HepG2 (cell line): Measurements from ENCODE around the gene FGF19. TPM values are rescaled to one million over a fixed set of nuclear protein-coding genes. Genes with fewer than 3 reads are reported as not detected.

Experiments
- ATF7-NPFF ChIP-seq: sonication (generic); formaldehyde crosslinking; IDR thresholded peaks from 2 replicates; pipeline ENCODE4 v1.8.1; 2023; ENCODE audit warnings: mild to moderate bottlenecking, low read depth, missing genetic modification reagents, moderate library complexity
- CBFB ChIP-seq: sonication (generic); formaldehyde crosslinking; IDR thresholded peaks from 2 replicates; pipeline ENCODE4 v1.4.0; 2020; ENCODE audit warnings: missing genetic modification reagents
- CCAR2 ChIP-seq: fragments of 200-400 bp; formaldehyde crosslinking; optimal IDR thresholded peaks from 2 replicates; pipeline ENCODE3; 2018; ENCODE audit warnings: low read depth, mild to moderate bottlenecking, low read length, moderate library complexity
- CSRNP2 ChIP-seq: sonication (generic); formaldehyde crosslinking; conservative IDR thresholded peaks from 2 replicates; pipeline ENCODE4 v1.8.0; 2022; ENCODE audit warnings: low read depth, missing genetic modification reagents
- FOXK2 ChIP-seq: fragments of 450-650 bp; IDR thresholded peaks from 2 replicates; pipeline ENCODE4 v1.6.1; 2016
- KAT2B ChIP-seq: fragments of 150-350 bp; IDR thresholded peaks from 2 replicates; pipeline ENCODE4 v1.6.1; 2014; ENCODE audit warnings: low read depth, low read length, borderline replicate concordance
- MAFK ChIP-seq, 2 experiments: IDR thresholded peaks in 1 of 2; conservative IDR thresholded peaks in 1 of 2; 2 replicates each; pipeline ENCODE4 v1.6.1; 2011; ENCODE audit warnings: improper control_type of control experiment in 2 of 2, low read length in 2 of 2
- NFKB2 ChIP-seq: sonication (generic); formaldehyde crosslinking; IDR thresholded peaks from 2 replicates; pipeline ENCODE4 v1.4.0; 2020; ENCODE audit warnings: missing genetic modification reagents, borderline replicate concordance
- POGZ ChIP-seq: sonication (generic); formaldehyde crosslinking; IDR thresholded peaks from 2 replicates; pipeline ENCODE4 v1.4.0; 2020; ENCODE audit warnings: mild to moderate bottlenecking, missing genetic modification reagents
- SP2 ChIP-seq: sonication (generic); formaldehyde crosslinking; IDR thresholded peaks from 2 replicates; pipeline ENCODE4 v1.5.1; 2020; ENCODE audit warnings: mild to moderate bottlenecking, missing genetic modification reagents
- ZC3H4 ChIP-seq: sonication (generic); formaldehyde crosslinking; IDR thresholded peaks from 2 replicates; pipeline ENCODE4 v1.4.0; 2020; ENCODE audit warnings: missing genetic modification reagents, borderline replicate concordance
- ZFX ChIP-seq: sonication (generic); formaldehyde crosslinking; IDR thresholded peaks from 2 replicates; pipeline ENCODE4 v1.4.0; 2020; ENCODE audit warnings: mild to moderate bottlenecking, low read depth, missing genetic modification reagents, moderate library complexity
- ZNF251 ChIP-seq: sonication (generic); formaldehyde crosslinking; IDR thresholded peaks from 2 replicates; pipeline ENCODE4 v1.9.0; 2021; ENCODE audit warnings: mild to moderate bottlenecking, missing genetic modification reagents
- ZNF512 ChIP-seq: sonication (generic); formaldehyde crosslinking; IDR thresholded peaks from 2 replicates; pipeline ENCODE4 v1.4.0; 2020; ENCODE audit warnings: mild to moderate bottlenecking, missing genetic modification reagents
- ZNF556 ChIP-seq: sonication (generic); formaldehyde crosslinking; IDR thresholded peaks from 2 replicates; pipeline ENCODE4 v1.4.0; 2020; ENCODE audit warnings: mild to moderate bottlenecking, missing genetic modification reagents, borderline replicate concordance
- polyA plus RNA-seq, 8 experiments: library from polyadenylated mRNA; depleted of rRNA in 3 of 8; stranded (reverse) in 7 of 8; unstranded in 1 of 8; fragments of >200 nt; fragmentation: Illumina TruSeq in 4 of 8; extraction: Trizol in 4 of 8; gene quantifications; 2 replicates each; pipeline versions ENCODE4 v1.2.1 to v1.2.3, GENCODE V29; 2011 to 2016; ENCODE audit warnings: low read depth in 4 of 8, missing spikeins in 1 of 8, mixed read lengths in 1 of 8; ENCODE audit not compliant: insufficient read depth in 1 of 8
- total RNA-seq, 5 experiments: library from RNA; depleted of rRNA; stranded (reverse); fragments of >200 nt; fragmentation: Illumina TruSeq; extraction: Trizol; gene quantifications; 2 replicates each; pipeline ENCODE4 v1.2.3, GENCODE V29; 2016; ENCODE audit warnings: low read depth in 1 of 5
- TF ChIP-seq, protein P1 (sequence below): IDR thresholded peaks from 2 replicates; pipeline ENCODE4 v1.6.1; 2016; ENCODE audit warnings: missing genetic modification reagents, missing compliant biosample characterization
- TF ChIP-seq, protein P2 (sequence below): sonication (generic); formaldehyde crosslinking; IDR thresholded peaks from 2 replicates; pipeline ENCODE4 v1.8.1; 2023; ENCODE audit warnings: mild to moderate bottlenecking, inconsistent platforms, moderate library complexity, missing genetic modification reagents, borderline replicate concordance
- TF ChIP-seq, protein P3 (sequence below): IDR thresholded peaks from 2 replicates; pipeline ENCODE4 v1.6.1; 2016; ENCODE audit warnings: low read depth, missing genetic modification reagents, missing compliant biosample characterization

The FGF19 gene
- total and polyA plus RNA-seq, 2 of the 13 experiments (the other 11 are each of a cell fraction or from before 2014, with no cell fraction given): 0.07 TPM; not detected in 1

GRCh38 chr11:69654660-69655478 is 49.0 kb downstream of the FGF19 start (continued):
- TF ChIP-seq, protein P1, sequence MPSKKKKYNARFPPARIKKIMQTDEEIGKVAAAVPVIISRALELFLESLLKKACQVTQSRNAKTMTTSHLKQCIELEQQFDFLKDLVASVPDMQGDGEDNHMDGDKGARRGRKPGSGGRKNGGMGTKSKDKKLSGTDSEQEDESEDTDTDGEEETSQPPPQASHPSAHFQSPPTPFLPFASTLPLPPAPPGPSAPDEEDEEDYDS: peak; percentile 19; the same call in 1 of the 2 replicates
- TF ChIP-seq ZFX (CRISPR knock-in tag) (peak; percentile 65; the same call in 1 of the 2 replicates), SP2 (no peak), NFKB2 (0 out of 2 replicates have a peak, but pooled peaks have one; percentile 68), ZC3H4 (CRISPR knock-in tag) (no peak; the same call in 1 of the 2 replicates), KAT2B (no peak), FOXK2 (no peak), ATF7-NPFF (CRISPR knock-in tag) (0 out of 2 replicates have a peak, but pooled peaks have one; percentile 56), CSRNP2 (no peak), ZNF512 (no peak), CBFB (CRISPR knock-in tag) (peak; percentile 53), POGZ (0 out of 2 replicates have a peak, but pooled peaks have one; percentile 31), CCAR2 (no peak), ZNF556 (CRISPR knock-in tag) (peak; percentile 21; the same call in 1 of the 2 replicates), MAFK (conservative IDR thresholded peaks at IDR 0.05 in 1 of 2, IDR thresholded peaks at IDR 0.05 in 1 of 2; ENCODE audit: low read length in 2 of 2) (no peak), ZNF251 (CRISPR knock-in tag) (no peak)
- TF ChIP-seq, protein P2, sequence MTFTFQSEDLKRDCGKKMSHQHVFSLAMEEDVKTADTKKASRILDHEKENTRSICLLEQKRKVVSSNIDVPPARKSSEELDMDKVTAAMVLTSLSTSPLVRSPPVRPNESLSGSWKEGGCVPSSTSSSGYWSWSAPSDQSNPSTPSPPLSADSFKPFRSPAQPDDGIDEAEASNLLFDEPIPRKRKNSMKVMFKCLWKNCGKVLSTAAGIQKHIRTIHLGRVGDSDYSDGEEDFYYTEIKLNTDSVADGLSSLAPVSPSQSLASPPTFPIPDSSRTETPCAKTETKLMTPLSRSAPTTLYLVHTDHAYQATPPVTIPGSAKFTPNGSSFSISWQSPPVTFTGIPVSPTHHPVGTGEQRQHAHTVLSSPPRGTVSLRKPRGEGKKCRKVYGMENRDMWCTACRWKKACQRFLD: no peak
- TF ChIP-seq, protein P3, sequence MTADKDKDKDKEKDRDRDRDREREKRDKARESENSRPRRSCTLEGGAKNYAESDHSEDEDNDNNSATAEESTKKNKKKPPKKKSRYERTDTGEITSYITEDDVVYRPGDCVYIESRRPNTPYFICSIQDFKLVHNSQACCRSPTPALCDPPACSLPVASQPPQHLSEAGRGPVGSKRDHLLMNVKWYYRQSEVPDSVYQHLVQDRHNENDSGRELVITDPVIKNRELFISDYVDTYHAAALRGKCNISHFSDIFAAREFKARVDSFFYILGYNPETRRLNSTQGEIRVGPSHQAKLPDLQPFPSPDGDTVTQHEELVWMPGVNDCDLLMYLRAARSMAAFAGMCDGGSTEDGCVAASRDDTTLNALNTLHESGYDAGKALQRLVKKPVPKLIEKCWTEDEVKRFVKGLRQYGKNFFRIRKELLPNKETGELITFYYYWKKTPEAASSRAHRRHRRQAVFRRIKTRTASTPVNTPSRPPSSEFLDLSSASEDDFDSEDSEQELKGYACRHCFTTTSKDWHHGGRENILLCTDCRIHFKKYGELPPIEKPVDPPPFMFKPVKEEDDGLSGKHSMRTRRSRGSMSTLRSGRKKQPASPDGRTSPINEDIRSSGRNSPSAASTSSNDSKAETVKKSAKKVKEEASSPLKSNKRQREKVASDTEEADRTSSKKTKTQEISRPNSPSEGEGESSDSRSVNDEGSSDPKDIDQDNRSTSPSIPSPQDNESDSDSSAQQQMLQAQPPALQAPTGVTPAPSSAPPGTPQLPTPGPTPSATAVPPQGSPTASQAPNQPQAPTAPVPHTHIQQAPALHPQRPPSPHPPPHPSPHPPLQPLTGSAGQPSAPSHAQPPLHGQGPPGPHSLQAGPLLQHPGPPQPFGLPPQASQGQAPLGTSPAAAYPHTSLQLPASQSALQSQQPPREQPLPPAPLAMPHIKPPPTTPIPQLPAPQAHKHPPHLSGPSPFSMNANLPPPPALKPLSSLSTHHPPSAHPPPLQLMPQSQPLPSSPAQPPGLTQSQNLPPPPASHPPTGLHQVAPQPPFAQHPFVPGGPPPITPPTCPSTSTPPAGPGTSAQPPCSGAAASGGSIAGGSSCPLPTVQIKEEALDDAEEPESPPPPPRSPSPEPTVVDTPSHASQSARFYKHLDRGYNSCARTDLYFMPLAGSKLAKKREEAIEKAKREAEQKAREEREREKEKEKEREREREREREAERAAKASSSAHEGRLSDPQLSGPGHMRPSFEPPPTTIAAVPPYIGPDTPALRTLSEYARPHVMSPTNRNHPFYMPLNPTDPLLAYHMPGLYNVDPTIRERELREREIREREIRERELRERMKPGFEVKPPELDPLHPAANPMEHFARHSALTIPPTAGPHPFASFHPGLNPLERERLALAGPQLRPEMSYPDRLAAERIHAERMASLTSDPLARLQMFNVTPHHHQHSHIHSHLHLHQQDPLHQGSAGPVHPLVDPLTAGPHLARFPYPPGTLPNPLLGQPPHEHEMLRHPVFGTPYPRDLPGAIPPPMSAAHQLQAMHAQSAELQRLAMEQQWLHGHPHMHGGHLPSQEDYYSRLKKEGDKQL (CRISPR knock-in tag): no peak
